Natural killer cell (primary cell): ENCODE results near the gene DNAJC18. TPM values are rescaled to one million over a fixed set of nuclear protein-coding genes. Genes with fewer than 3 reads are reported as not detected.
A peak's percentile ranks its signal among the peaks of the same experiment; 100 is the strongest.
"Not testable (repeated sequence)": the region's sequence is repeated elsewhere in the genome, so short reads cannot be mapped to it uniquely, and the experiment has no call there.

Experiments
- ATAC-seq, 3 donors: fragments of 150-1000 bp in 2 of 3; fragments of 200-7000 bp in 1 of 3; cut with Tn5 transposase; 1 replicate in 1 of 3; 2 replicates in 2 of 3; pipeline ENCODE4 v1.10.0; 2021; ENCODE audit warnings: mild to moderate bottlenecking in 2 of 3, moderate library complexity in 2 of 3
- DNase-seq, 2 donors: peaks; one replicate each; pipeline versions ENCODE4 v3.0.0 to v3.0.0-alpha.2; 2013 to 2021; ENCODE audit warnings: mixed read lengths in 1 of 2
- H3K27ac ChIP-seq: one replicate; pipeline ENCODE4 v1.5.1; 2013; ENCODE audit warnings: mild to moderate bottlenecking, low read length
- H3K27me3 ChIP-seq: one replicate; pipeline ENCODE4 v1.6.1; 2013; ENCODE audit warnings: low read length; ENCODE audit not compliant: control insufficient read depth, insufficient read depth
- H3K36me3 ChIP-seq: one replicate; pipeline ENCODE4 v1.6.1; 2013; ENCODE audit warnings: low read length; ENCODE audit not compliant: control insufficient read depth, insufficient read depth
- H3K4me1 ChIP-seq: one replicate; pipeline ENCODE4 v1.6.1; 2013; ENCODE audit warnings: low read length; ENCODE audit not compliant: control insufficient read depth, insufficient read depth
- H3K4me3 ChIP-seq: one replicate; pipeline ENCODE4 v1.5.1; 2013; ENCODE audit warnings: low read length
- H3K9me3 ChIP-seq: one replicate; pipeline ENCODE4 v1.6.1; 2013; ENCODE audit warnings: low read length; ENCODE audit not compliant: control insufficient read depth, insufficient read depth
- H3K27ac Mint-ChIP-seq, 2 donors: one replicate each; pipeline ENCODE4 v1.8.0; 2022; ENCODE audit warnings: mild to moderate bottlenecking in 2 of 2, mixed read lengths in 2 of 2, moderate library complexity in 1 of 2
- H3K27me3 Mint-ChIP-seq, 2 donors: one replicate each; pipeline ENCODE4 v1.8.0; 2022; ENCODE audit warnings: low read depth in 2 of 2, mixed read lengths in 2 of 2
- H3K36me3 Mint-ChIP-seq: one replicate; pipeline ENCODE4 v1.8.0; 2022; ENCODE audit warnings: mixed read lengths
- H3K4me1 Mint-ChIP-seq, 2 donors: one replicate each; pipeline ENCODE4 v1.8.0; 2022; ENCODE audit warnings: mixed read lengths in 2 of 2
- H3K4me3 Mint-ChIP-seq: one replicate; pipeline ENCODE4 v1.8.0; 2022; ENCODE audit warnings: mild to moderate bottlenecking, moderate library complexity, mixed read lengths
- H3K9me3 Mint-ChIP-seq, 2 donors: one replicate each; pipeline ENCODE4 v1.8.0; 2022; ENCODE audit warnings: mixed read lengths in 2 of 2
- WGBS: methylation state at CpG from one replicate; pipeline ENCODE4 v1.1.7; 2013; ENCODE audit warnings: missing lambda C conversion rate; ENCODE audit not compliant: insufficient coverage; 5-methylcytosine and 5-hydroxymethylcytosine counted together
- intact Hi-C: fragments of 100-400 bp; cut with micrococcal nuclease; formaldehyde crosslinking; loops from one replicate; pipeline ENCODE4 v1.14.2; 2022
- total RNA-seq, 4 donors: library from RNA; stranded (reverse); fragments of 120-200 nt in 1 of 4; gene quantifications; one replicate each; pipeline versions ENCODE4 v1.2.3 to v1.2.4, GENCODE V29; 2013 to 2022
- TF ChIP-seq, protein P1 (sequence below): fragments of 200-600 bp; IDR thresholded peaks from one replicate; pipeline ENCODE4 v1.8.0; 2022; ENCODE audit warnings: antibody characterized with exemption

The DNAJC18 gene
- total RNA-seq, 3 donors from 2014 or later (not counting 1 experiment from before 2014, with no cell fraction given), result 2.9 to 4.9 (median 3.6) TPM

DNA sequence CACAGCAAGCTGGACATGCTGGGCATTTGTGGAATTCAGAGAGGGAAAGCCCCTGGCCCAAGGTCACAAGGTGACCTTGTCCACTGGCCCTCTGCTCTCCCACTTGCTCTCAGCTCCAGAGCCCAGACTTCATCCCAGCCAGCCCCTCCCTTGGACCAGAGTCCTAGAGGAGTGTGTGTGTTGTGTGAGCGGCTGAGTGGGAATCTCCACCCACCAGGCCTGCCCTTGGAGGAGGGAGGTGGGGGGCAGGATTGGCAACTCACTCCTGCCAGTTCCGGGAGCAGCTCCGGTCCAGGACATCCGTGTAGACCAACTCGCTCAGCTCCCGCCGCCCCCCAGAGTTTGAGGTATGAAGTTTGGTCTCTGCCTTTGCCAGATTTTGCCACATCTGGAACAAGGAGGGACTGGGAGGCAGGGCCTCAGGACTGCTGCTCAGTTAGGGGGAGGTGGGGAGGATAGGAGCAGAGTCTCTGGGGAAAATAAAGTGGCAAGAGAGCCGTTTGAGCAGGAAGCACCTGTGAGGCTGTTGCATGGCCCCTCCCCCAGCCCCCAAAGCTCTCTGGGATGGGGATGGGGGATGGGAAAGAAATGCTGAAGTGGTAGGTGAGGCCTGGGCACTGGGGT lies 51.0 kb downstream of the DNAJC18 start:
- H3K4me1 Mint-ChIP-seq, result peaks cover 56 to 79% of the 10 kb centered on the region in 2 donors
- Histone ChIP-seq H3K36me3 (no peaks in the 10 kb centered on the region), H3K4me1 (peaks cover 75% of the 10 kb centered on the region), H3K4me3 (peak overlapping the region; percentile 27), H3K27me3 (no peaks in the 10 kb centered on the region), H3K9me3 (no peaks in the 10 kb centered on the region), H3K27ac (peak overlapping the region; percentile 50)
- no peak for ATAC-seq
- H3K4me3 Mint-ChIP-seq, result peak overlapping the region; percentile 9
- intact Hi-C loops, result loop anchor here (10.0 kb wide), 1 partner anchor 824 kb away; no protein-coding TSS in a partner anchor
- H3K36me3 Mint-ChIP-seq, result no peaks in the 10 kb centered on the region
- TF ChIP-seq, protein P1, sequence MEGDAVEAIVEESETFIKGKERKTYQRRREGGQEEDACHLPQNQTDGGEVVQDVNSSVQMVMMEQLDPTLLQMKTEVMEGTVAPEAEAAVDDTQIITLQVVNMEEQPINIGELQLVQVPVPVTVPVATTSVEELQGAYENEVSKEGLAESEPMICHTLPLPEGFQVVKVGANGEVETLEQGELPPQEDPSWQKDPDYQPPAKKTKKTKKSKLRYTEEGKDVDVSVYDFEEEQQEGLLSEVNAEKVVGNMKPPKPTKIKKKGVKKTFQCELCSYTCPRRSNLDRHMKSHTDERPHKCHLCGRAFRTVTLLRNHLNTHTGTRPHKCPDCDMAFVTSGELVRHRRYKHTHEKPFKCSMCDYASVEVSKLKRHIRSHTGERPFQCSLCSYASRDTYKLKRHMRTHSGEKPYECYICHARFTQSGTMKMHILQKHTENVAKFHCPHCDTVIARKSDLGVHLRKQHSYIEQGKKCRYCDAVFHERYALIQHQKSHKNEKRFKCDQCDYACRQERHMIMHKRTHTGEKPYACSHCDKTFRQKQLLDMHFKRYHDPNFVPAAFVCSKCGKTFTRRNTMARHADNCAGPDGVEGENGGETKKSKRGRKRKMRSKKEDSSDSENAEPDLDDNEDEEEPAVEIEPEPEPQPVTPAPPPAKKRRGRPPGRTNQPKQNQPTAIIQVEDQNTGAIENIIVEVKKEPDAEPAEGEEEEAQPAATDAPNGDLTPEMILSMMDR, result no peak
- no peak for DNase-seq
- H3K27ac Mint-ChIP-seq, result peak overlapping the region in 1 of 2 donors; percentile 82
- WGBS, result 64% methylated on average over 8 of the region's 8 CpGs
- no peaks in the 10 kb centered on the region for H3K27me3 Mint-ChIP-seq
- H3K9me3 Mint-ChIP-seq, result no peaks in the 10 kb centered on the region

DNA sequence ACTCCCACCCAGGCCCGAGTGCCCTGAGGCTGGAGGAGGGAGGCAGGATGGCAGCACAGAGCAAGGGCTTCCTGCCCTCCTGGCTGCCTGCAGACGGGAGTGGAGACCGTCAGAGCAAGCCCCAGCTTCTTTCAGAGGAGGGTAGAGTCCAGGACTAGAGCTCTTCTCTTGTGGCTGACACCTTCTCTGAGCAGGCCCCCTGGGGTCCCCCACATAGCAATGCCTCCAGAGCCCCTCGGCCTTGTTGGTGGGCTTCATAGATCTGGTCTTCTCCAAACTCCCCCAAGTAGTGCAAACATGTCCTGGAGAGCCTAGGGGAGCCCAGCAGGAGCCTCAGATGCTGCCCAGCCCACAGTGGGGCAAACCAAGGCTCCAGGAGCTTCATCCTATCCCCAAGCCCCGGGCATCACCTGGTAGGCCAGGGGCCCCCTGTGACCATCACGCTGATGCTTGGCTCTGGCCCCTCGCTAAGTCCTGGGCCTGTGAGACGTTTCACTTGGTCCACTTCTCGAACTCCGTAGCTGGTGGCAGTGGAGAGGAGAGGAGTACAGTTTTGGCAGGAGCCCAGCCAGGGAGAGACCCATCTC lies 51.6 kb downstream of the DNAJC18 start:
- no peaks in the 10 kb centered on the region for H3K36me3 ChIP-seq
- ATAC-seq, result no peak
- TF ChIP-seq, protein P1, result no peak
- 52% methylated on average over 10 of the region's 10 CpGs for WGBS
- H3K27ac ChIP-seq, result peak overlapping the region; percentile 50
- Mint-ChIP-seq H3K4me3 (no peak overlapping the region), H3K9me3 (no peaks in the 10 kb centered on the region), H3K27me3 (no peaks in the 10 kb centered on the region), H3K36me3 (no peaks in the 10 kb centered on the region), H3K27ac (peak overlapping the region in 1 of 2 donors; percentile 82), H3K4me1 (peaks cover 50 to 73% of the 10 kb centered on the region in 2 donors)
- H3K9me3 ChIP-seq, result no peaks in the 10 kb centered on the region
- peaks cover 69% of the 10 kb centered on the region for H3K4me1 ChIP-seq
- H3K4me3 ChIP-seq, result peak overlapping the region; percentile 9
- no peaks in the 10 kb centered on the region for H3K27me3 ChIP-seq
- DNase-seq, result no peak
- intact Hi-C loops, result loop anchor here (10.0 kb wide), 1 partner anchor 823 kb away; no protein-coding TSS in a partner anchor

DNA sequence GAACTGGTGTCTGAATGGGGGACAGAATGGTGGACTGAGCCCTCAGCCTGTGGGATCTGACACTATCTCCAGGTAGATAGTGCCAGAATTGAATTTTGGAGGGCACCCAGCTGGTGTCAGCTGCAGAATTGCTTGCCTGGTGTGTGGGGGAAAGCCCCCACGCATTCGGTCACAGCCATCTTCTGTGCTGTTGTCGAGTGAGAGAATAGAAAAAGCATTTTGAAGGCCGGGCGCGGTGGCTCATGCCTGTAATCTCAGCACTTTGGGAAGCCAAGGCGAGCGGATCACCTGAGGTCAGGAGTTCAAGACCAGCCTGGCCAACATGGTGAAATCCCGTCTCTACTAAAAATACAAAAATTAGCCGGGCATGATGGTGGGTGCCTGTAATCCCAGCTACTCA lies 52.4 kb downstream of the DNAJC18 start:
- DNase-seq, H3K9me3 Mint-ChIP-seq, H3K27me3 Mint-ChIP-seq, H3K4me3 Mint-ChIP-seq, H3K9me3 ChIP-seq, H3K36me3 ChIP-seq, H3K27ac ChIP-seq, H3K27me3 ChIP-seq, H3K36me3 Mint-ChIP-seq, H3K4me3 ChIP-seq, ATAC-seq: not testable (repeated sequence)
- peaks cover 64% of the 10 kb centered on the region for H3K4me1 ChIP-seq
- Mint-ChIP-seq H3K27ac (peak overlapping the region; percentile 81 to 82), H3K4me1 (peaks cover 48 to 69% of the 10 kb centered on the region in 2 donors)
- intact Hi-C loops, result loop anchor here (10.0 kb wide), 1 partner anchor 822 kb away; no protein-coding TSS in a partner anchor
- 92% methylated on average over 6 of the region's 10 CpGs for WGBS

DNA sequence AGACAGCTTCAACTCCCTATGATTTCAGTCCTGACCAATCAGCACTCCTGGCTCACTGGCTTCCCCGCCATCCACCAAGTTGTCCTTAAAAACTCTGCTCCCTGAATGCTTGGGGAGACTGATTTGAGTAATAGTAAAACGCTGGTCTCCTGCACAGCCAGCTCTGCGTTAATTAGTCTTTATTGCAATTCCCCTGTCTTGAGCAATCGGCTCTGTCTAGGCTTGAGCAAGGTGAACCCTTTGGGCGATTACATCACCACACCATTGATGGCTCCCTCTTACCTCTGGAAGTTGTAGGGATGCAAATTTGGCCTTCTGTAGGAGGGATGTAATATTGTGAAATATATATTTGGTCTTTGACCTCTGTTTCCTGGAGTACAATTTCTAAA lies 53.3 kb downstream of the DNAJC18 start:
- Histone ChIP-seq H3K27me3 (no peaks in the 10 kb centered on the region), H3K4me3 (no peak overlapping the region), H3K36me3 (no peaks in the 10 kb centered on the region), H3K27ac (no peak overlapping the region), H3K4me1 (peaks cover 55% of the 10 kb centered on the region), H3K9me3 (no peaks in the 10 kb centered on the region)
- Mint-ChIP-seq H3K4me3 (peak overlapping the region; percentile 10), H3K9me3 (no peaks in the 10 kb centered on the region), H3K4me1 (peaks cover 39 to 60% of the 10 kb centered on the region in 2 donors), H3K27me3 (no peaks in the 10 kb centered on the region), H3K27ac (peak overlapping the region; percentile 81 to 82), H3K36me3 (no peaks in the 10 kb centered on the region)
- ATAC-seq, result no peak
- TF ChIP-seq, protein P1, result no peak
- 100% methylated on average over 4 of the region's 5 CpGs for WGBS
- intact Hi-C loops, result loop anchor here (10.0 kb wide), 1 partner anchor 821 kb away; no protein-coding TSS in a partner anchor
- no peak for DNase-seq
